SK-N-SH (cell line): ENCODE results near the gene AMFR. TPM values are rescaled to one million over a fixed set of nuclear protein-coding genes. Genes with fewer than 3 reads are reported as not detected.

Experiments used
- CTCF ChIA-PET: fragments of 300-600, 350-600 bp; formaldehyde crosslinking; extraction: SDS; loops from one replicate; lab custom pipeline; 2021; lab: Yijun Ruan, JAX
- POLR2A ChIA-PET: fragments of 350-600 bp; sonication (Branson Sonifier 250); formaldehyde crosslinking; extraction: SDS; loops from one replicate; lab custom pipeline; 2020; ENCODE audit warnings: antibody characterized with exemption, inconsistent platforms; lab: Yijun Ruan, JAX
- DNase-seq: peaks from one replicate; pipeline ENCODE4 v3.0.0; 2012
- H2AFZ ChIP-seq: fragments of 200-600 bp; sonication (generic); 2 replicates; pipeline ENCODE4 v1.8.1; 2016; ENCODE audit warnings: antibody characterized with exemption, mild to moderate bottlenecking, low read depth
- H3F3A ChIP-seq: fragments of 200-600 bp; sonication (generic); replicated peaks from 2 replicates; pipeline ENCODE3; 2016; ENCODE audit warnings: antibody characterized with exemption, mild to moderate bottlenecking; ENCODE audit not compliant: insufficient read depth
- H3K27ac ChIP-seq, 2 experiments: fragments of 200-500 bp in 1 of 2; fragments of 200-600 bp in 1 of 2; sonication (Bioruptor generic) in 1 of 2; sonication (generic), shearing (Covaris generic) in 1 of 2; 2 replicates each; pipeline versions ENCODE4 v1.5.1 to v1.6.1; 2014 to 2016; ENCODE audit warnings: low read depth in 2 of 2, inconsistent platforms in 1 of 2, low read length in 1 of 2, mild to moderate bottlenecking in 1 of 2, mixed read lengths in 1 of 2
- H3K27me3 ChIP-seq: fragments of 200-600 bp; sonication (generic), shearing (Covaris generic); 2 replicates; pipeline ENCODE4 v1.6.1; 2016; ENCODE audit warnings: mixed run types; ENCODE audit not compliant: insufficient read depth
- H3K36me3 ChIP-seq, 2 experiments: fragments of 200-500 bp in 1 of 2; fragments of 200-600 bp in 1 of 2; sonication (Bioruptor generic) in 1 of 2; sonication (generic) in 1 of 2; replicated peaks in 1 of 2; 2 replicates each; pipeline versions ENCODE3 to v1.5.1; 2014 to 2016; ENCODE audit warnings: low read length in 1 of 2, mild to moderate bottlenecking in 1 of 2; ENCODE audit not compliant: insufficient read depth in 2 of 2, control insufficient read depth in 1 of 2
- H3K4me1 ChIP-seq, 2 experiments: fragments of 200-500 bp in 1 of 2; fragments of 200-600 bp in 1 of 2; sonication (Bioruptor generic) in 1 of 2; sonication (generic), shearing (Covaris generic) in 1 of 2; 2 replicates each; pipeline versions ENCODE4 v1.5.1 to v1.6.1; 2014 to 2016; ENCODE audit warnings: low read depth in 1 of 2, low read length in 1 of 2, mixed run types in 1 of 2; ENCODE audit not compliant: insufficient read depth in 2 of 2, control insufficient read depth in 1 of 2
- H3K4me2 ChIP-seq: fragments of 200-600 bp; sonication (generic), shearing (Covaris generic); 2 replicates; pipeline ENCODE4 v1.6.1; 2017; ENCODE audit warnings: mixed run types
- H3K4me3 ChIP-seq, 2 experiments: fragments of 200-500 bp in 1 of 2; fragments of 200-600 bp in 1 of 2; sonication (Bioruptor generic) in 1 of 2; sonication (generic), shearing (Covaris generic) in 1 of 2; 2 replicates each; pipeline versions ENCODE4 v1.5.1 to v1.8.1; 2014 to 2016; ENCODE audit warnings: low read depth in 2 of 2, inconsistent platforms in 1 of 2, low read length in 1 of 2, mild to moderate bottlenecking in 1 of 2, mixed read lengths in 1 of 2, moderate library complexity in 1 of 2
- H3K79me2 ChIP-seq: fragments of 200-600 bp; sonication (generic); 2 replicates; pipeline ENCODE4 v1.8.1; 2017; ENCODE audit warnings: mild to moderate bottlenecking; ENCODE audit not compliant: insufficient read depth
- H3K9ac ChIP-seq: fragments of 200-600 bp; sonication (generic); 2 replicates; pipeline ENCODE4 v1.6.1; 2017; ENCODE audit warnings: mixed run types
- H3K9me2 ChIP-seq: fragments of 200-600 bp; sonication (generic); 2 replicates; pipeline ENCODE4 v1.6.1; 2017; ENCODE audit warnings: mixed run types
- H3K9me3 ChIP-seq: fragments of 200-600 bp; sonication (generic); 2 replicates; pipeline ENCODE4 v1.6.1; 2017; ENCODE audit warnings: mixed run types, mild to moderate bottlenecking, moderate library complexity
- H4K20me1 ChIP-seq: fragments of 200-600 bp; sonication (generic); 2 replicates; pipeline ENCODE4 v1.6.1; 2017; ENCODE audit warnings: mild to moderate bottlenecking, mixed run types; ENCODE audit not compliant: insufficient read depth
- CHD2 ChIP-seq: fragments of 150-350 bp; IDR thresholded peaks from 2 replicates; pipeline ENCODE4 v1.6.1; 2018; ENCODE audit warnings: low read length; ENCODE audit not compliant: partially characterized antibody
- ELF1 ChIP-seq: IDR thresholded peaks from 2 replicates; pipeline ENCODE4 v1.4.0; 2012
- EP300 ChIP-seq, 2 experiments: IDR thresholded peaks; 2 replicates each; pipeline versions ENCODE4 v1.4.0 to v1.6.1; 2012; ENCODE audit warnings: borderline replicate concordance in 1 of 2, low read depth in 1 of 2, low read length in 1 of 2
- FOSL2 ChIP-seq: IDR thresholded peaks from 2 replicates; pipeline ENCODE4 v1.4.0; 2012; ENCODE audit warnings: low read depth, mild to moderate bottlenecking, moderate library complexity, borderline replicate concordance
- FOXJ3 ChIP-seq: sonication (generic); formaldehyde crosslinking; IDR thresholded peaks from 2 replicates; pipeline ENCODE4 v1.5.1; 2020; ENCODE audit warnings: mild to moderate bottlenecking, missing genetic modification reagents
- GATA2 ChIP-seq: sonication (generic); formaldehyde crosslinking; IDR thresholded peaks from 2 replicates; pipeline ENCODE4 v1.5.0; 2020; ENCODE audit warnings: mild to moderate bottlenecking, missing genetic modification reagents
- MEF2A ChIP-seq: IDR thresholded peaks from 2 replicates; pipeline ENCODE4 v1.4.0; 2012; ENCODE audit warnings: low read depth, borderline replicate concordance
- NFIC ChIP-seq: IDR thresholded peaks from 2 replicates; pipeline ENCODE4 v1.4.0; 2012; ENCODE audit warnings: borderline replicate concordance
- PBX3 ChIP-seq: IDR thresholded peaks from 2 replicates; pipeline ENCODE4; 2012
- POLR2AphosphoS5 ChIP-seq: IDR thresholded peaks from 2 replicates; pipeline ENCODE4 v1.6.1; 2012; ENCODE audit warnings: low read depth, low read length
- RAD21 ChIP-seq: IDR thresholded peaks from 2 replicates; pipeline ENCODE4 v1.6.1; 2012; ENCODE audit warnings: mild to moderate bottlenecking, low read length
- RFX5 ChIP-seq: IDR thresholded peaks from 2 replicates; pipeline ENCODE4 v1.6.1; 2012; ENCODE audit warnings: mild to moderate bottlenecking, improper control_type of control experiment, low read length
- SIN3A ChIP-seq: IDR thresholded peaks from 2 replicates; pipeline ENCODE4 v1.6.1; 2012; ENCODE audit warnings: low read depth, mild to moderate bottlenecking, low read length, moderate library complexity, borderline replicate concordance
- SMC3 ChIP-seq: IDR thresholded peaks from 2 replicates; pipeline ENCODE4 v1.6.1; 2012; ENCODE audit warnings: low read depth, low read length, improper control_type of control experiment
- TAF1 ChIP-seq: IDR thresholded peaks from 2 replicates; pipeline ENCODE4 v1.6.1; 2012; ENCODE audit warnings: low read depth, mild to moderate bottlenecking, low read length, moderate library complexity, borderline replicate concordance
- TCF12 ChIP-seq: IDR thresholded peaks from 2 replicates; pipeline ENCODE4 v1.4.0; 2012
- YY1 ChIP-seq: IDR thresholded peaks from 2 replicates; pipeline ENCODE4 v1.4.0; 2012; ENCODE audit warnings: low read depth, mild to moderate bottlenecking
- WGBS: methylation state at CpG from one replicate; pipeline ENCODE4 v1.1.6; 2017; ENCODE audit warnings: low lambda C conversion rate; 5-methylcytosine and 5-hydroxymethylcytosine counted together
- polyA plus RNA-seq, 3 experiments: library from polyadenylated mRNA; depleted of rRNA; stranded (reverse); fragments of >200 nt; gene quantifications; 2 replicates each; pipeline ENCODE4 v1.2.3, GENCODE V29; 2012
- TF ChIP-seq, protein P1 (sequence below): fragments of 200-600 bp; sonication (generic); IDR thresholded peaks from 2 replicates; pipeline ENCODE4 v1.6.1; 2017; ENCODE audit warnings: antibody characterized with exemption, mild to moderate bottlenecking, moderate library complexity
- TF ChIP-seq, protein P2 (sequence below): fragments of 150-350 bp; IDR thresholded peaks from 2 replicates; pipeline ENCODE4 v1.6.1; 2017; ENCODE audit warnings: antibody characterized with exemption, low read length, low read depth, borderline replicate concordance

The AMFR gene
- polyA plus RNA-seq, 1 of the 3 experiments (the other 2 are of a cell fraction): 65.3 TPM

DNA sequence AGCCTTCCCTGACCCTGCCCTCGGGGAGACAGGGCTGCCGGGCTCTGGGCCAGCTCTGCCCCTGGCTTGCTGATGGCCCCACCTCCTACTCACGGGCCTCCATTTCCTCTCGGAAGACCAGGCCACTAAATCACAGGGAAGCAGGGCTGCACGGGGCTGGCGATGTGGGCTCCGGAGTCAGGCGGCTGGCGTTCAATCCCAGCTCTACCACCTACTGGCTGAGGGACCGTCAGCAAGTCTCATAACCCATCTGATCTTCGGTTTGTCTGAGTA, 113.4 kb downstream of the AMFR start:
- ChIA-PET CTCF (interaction anchor here (0.9 to 1.4 kb wide), 3 partner anchors 14 to 270 kb away, joined by 3 to 7 read pairs (median 4); no protein-coding TSS in a partner anchor), POLR2A (no interaction called here)
- WGBS: 76% methylated on average over 5 of the region's 11 CpGs
- Histone ChIP-seq H4K20me1 (no peaks in the 10 kb centered on the region), H3K4me3 (no peak overlapping the region), H3K4me2 (no peak overlapping the region), H3K79me2 (no peaks in the 10 kb centered on the region), H3K9ac (no peak overlapping the region), H3K4me1 (peaks cover 0 to 13% of the 10 kb centered on the region in 2 experiments; a peak in 1 of 4 replicates), H3F3A (no peaks in the 10 kb centered on the region), H3K36me3 (no peaks in the 10 kb centered on the region), H2AFZ (no peak overlapping the region), H3K27me3 (no peaks in the 10 kb centered on the region; the same call in 1 of the 2 replicates), H3K27ac (no peak overlapping the region), H3K9me2 (no peaks in the 10 kb centered on the region), H3K9me3 (no peaks in the 10 kb centered on the region)
- TF ChIP-seq, protein P1, sequence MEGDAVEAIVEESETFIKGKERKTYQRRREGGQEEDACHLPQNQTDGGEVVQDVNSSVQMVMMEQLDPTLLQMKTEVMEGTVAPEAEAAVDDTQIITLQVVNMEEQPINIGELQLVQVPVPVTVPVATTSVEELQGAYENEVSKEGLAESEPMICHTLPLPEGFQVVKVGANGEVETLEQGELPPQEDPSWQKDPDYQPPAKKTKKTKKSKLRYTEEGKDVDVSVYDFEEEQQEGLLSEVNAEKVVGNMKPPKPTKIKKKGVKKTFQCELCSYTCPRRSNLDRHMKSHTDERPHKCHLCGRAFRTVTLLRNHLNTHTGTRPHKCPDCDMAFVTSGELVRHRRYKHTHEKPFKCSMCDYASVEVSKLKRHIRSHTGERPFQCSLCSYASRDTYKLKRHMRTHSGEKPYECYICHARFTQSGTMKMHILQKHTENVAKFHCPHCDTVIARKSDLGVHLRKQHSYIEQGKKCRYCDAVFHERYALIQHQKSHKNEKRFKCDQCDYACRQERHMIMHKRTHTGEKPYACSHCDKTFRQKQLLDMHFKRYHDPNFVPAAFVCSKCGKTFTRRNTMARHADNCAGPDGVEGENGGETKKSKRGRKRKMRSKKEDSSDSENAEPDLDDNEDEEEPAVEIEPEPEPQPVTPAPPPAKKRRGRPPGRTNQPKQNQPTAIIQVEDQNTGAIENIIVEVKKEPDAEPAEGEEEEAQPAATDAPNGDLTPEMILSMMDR: no peak
- TF ChIP-seq SIN3A (no peak), RAD21 (no peak), PBX3 (no peak), FOXJ3 (no peak), YY1 (no peak), ELF1 (no peak), TAF1 (no peak), EP300 (IDR thresholded peaks at IDR 0.05; ENCODE audit: borderline replicate concordance in 1 of 2, low read depth in 1 of 2, low read length in 1 of 2) (no peak), GATA2 (CRISPR knock-in tag) (no peak), FOSL2 (no peak), SMC3 (no peak), POLR2AphosphoS5 (no peak), MEF2A (no peak), NFIC (no peak), TCF12 (no peak), CHD2 (no peak), RFX5 (no peak)
- TF ChIP-seq, protein P2, sequence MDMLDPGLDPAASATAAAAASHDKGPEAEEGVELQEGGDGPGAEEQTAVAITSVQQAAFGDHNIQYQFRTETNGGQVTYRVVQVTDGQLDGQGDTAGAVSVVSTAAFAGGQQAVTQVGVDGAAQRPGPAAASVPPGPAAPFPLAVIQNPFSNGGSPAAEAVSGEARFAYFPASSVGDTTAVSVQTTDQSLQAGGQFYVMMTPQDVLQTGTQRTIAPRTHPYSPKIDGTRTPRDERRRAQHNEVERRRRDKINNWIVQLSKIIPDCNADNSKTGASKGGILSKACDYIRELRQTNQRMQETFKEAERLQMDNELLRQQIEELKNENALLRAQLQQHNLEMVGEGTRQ: no peak
- no peak for DNase-seq

Other genes starting within 250 kb of the AMFR start
- 0.15 and 0.30 TPM in 2 replicates for gene GNAO1, start 234.1 kb downstream of the AMFR start, polyA plus RNA-seq (2012; rRNA removed)
- 42.2 and 45.5 TPM in 2 replicates for gene NUDT21, start 25.8 kb upstream of the AMFR start, polyA plus RNA-seq (2012; rRNA removed)
- gene OGFOD1, start 26.0 kb upstream of the AMFR start, polyA plus RNA-seq (2012; rRNA removed): 29.9 and 35.6 TPM in 2 replicates
- 74.3 and 93.5 TPM in 2 replicates for gene BBS2, start 94.5 kb upstream of the AMFR start, polyA plus RNA-seq (2012; rRNA removed)
- not detected in 2 replicates for gene MT4, start 139.5 kb upstream of the AMFR start, polyA plus RNA-seq (2012; rRNA removed)
- gene MT3, start 164.0 kb upstream of the AMFR start, polyA plus RNA-seq (2012; rRNA removed): 0.43 TPM in 1 of 2 replicates, not detected in the other
- 79.9 and 133 TPM in 2 replicates for gene MT2A, start 183.0 kb upstream of the AMFR start, polyA plus RNA-seq (2012; rRNA removed)
- 106 and 205 TPM in 2 replicates for gene MT1E, start 200.2 kb upstream of the AMFR start, polyA plus RNA-seq (2012; rRNA removed)
- 0.45 and 1.3 TPM in 2 replicates for gene MT1M, start 207.1 kb upstream of the AMFR start, polyA plus RNA-seq (2012; rRNA removed)
- gene MT1A, start 213.1 kb upstream of the AMFR start, polyA plus RNA-seq (2012; rRNA removed): 3.5 and 5.4 TPM in 2 replicates
- gene MT1B, start 226.3 kb upstream of the AMFR start, polyA plus RNA-seq (2012; rRNA removed): not detected in 2 replicates
- gene MT1F, start 232.4 kb upstream of the AMFR start, polyA plus RNA-seq (2012; rRNA removed): 9.5 and 13.0 TPM in 2 replicates
- gene MT1G, start 242.5 kb upstream of the AMFR start, polyA plus RNA-seq (2012; rRNA removed): 0.50 and 1.2 TPM in 2 replicates
- not detected in 2 replicates for gene MT1H, start 244.3 kb upstream of the AMFR start, polyA plus RNA-seq (2012; rRNA removed)